Sigmoid colon (tissue), 4 donors: ENCODE data around the gene LDHA.

Experiments
- CTCF ChIP-seq, 4 experiments: fragments of 450-650 bp in 3 of 4; fragments of 200-600 bp in 1 of 4; IDR thresholded peaks; one replicate each; pipeline ENCODE4 v1.5.1; 2016 to 2019; ENCODE audit warnings: antibody characterized with exemption in 4 of 4, mild to moderate bottlenecking in 3 of 4, moderate library complexity in 2 of 4
- EP300 ChIP-seq, 4 donors: sonication (generic); formaldehyde crosslinking; IDR thresholded peaks; one replicate each; pipeline ENCODE4 v1.6.1; 2017; ENCODE audit warnings: antibody characterized with exemption in 4 of 4
- POLR2A ChIP-seq, 2 donors: fragments of 450-650 bp; IDR thresholded peaks; one replicate each; pipeline ENCODE4 v1.6.1; 2016; ENCODE audit warnings: antibody characterized with exemption in 2 of 2, mild to moderate bottlenecking in 2 of 2, moderate library complexity in 2 of 2
- POLR2AphosphoS5 ChIP-seq, 4 donors: sonication (generic); formaldehyde crosslinking; IDR thresholded peaks; one replicate each; pipeline ENCODE4 v1.6.1; 2017; ENCODE audit warnings: antibody characterized with exemption in 4 of 4

GRCh38 chr11:18384157-18384641, 10.2 kb upstream of the LDHA start:
- no peak for TF ChIP-seq CTCF (IDR thresholded peaks at IDR 0.05)
- TF ChIP-seq EP300 (IDR thresholded peaks at IDR 0.05) = no peak
- TF ChIP-seq POLR2A (IDR thresholded peaks at IDR 0.05) = no peak
- peak in 3 of 4 donors; percentile 12 to 65 (median 37) for TF ChIP-seq POLR2AphosphoS5 (IDR thresholded peaks at IDR 0.05)
